ENCODE data around the gene NT5C. TPM values are rescaled to one million over a fixed set of nuclear protein-coding genes. Genes with fewer than 3 reads are reported as not detected.
"Not testable (repeated sequence)": the region's sequence is repeated elsewhere in the genome, so short reads cannot be mapped to it uniquely, and the experiment has no call there.

Gene NT5C
- total RNA-seq, 4 donors from 2014 or later = 30.2 to 60.0 (median 44.9) TPM

DNA sequence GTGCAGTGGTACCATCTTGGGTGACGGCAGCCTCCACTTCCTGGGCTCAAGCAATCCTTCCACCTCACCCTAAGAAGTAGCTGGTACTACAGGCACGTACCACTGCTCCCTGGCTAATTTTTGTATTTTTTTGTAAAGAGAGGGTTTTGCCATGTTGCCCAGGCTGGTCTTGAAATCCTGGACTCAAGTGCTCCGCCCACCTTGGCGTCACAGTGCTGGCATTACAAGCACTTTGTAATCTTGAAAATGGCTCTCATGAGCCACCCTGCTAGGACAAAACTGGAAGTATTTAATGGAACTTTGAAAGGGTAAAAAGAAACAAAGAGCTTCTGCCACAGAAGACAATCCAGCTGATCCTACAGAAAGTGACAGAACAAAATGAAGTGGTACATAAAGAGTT lies 42.0 kb upstream of the NT5C start:
- H3K27me3 ChIP-seq = no peaks in the 10 kb centered on the region
- H3K36me3 ChIP-seq = no peaks in the 10 kb centered on the region
- TF ChIP-seq POLR2A (IDR thresholded peaks at IDR 0.05) = no peak
- TF ChIP-seq, protein P1, sequence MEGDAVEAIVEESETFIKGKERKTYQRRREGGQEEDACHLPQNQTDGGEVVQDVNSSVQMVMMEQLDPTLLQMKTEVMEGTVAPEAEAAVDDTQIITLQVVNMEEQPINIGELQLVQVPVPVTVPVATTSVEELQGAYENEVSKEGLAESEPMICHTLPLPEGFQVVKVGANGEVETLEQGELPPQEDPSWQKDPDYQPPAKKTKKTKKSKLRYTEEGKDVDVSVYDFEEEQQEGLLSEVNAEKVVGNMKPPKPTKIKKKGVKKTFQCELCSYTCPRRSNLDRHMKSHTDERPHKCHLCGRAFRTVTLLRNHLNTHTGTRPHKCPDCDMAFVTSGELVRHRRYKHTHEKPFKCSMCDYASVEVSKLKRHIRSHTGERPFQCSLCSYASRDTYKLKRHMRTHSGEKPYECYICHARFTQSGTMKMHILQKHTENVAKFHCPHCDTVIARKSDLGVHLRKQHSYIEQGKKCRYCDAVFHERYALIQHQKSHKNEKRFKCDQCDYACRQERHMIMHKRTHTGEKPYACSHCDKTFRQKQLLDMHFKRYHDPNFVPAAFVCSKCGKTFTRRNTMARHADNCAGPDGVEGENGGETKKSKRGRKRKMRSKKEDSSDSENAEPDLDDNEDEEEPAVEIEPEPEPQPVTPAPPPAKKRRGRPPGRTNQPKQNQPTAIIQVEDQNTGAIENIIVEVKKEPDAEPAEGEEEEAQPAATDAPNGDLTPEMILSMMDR (IDR thresholded peaks at IDR 0.05) = no peak
- no peak overlapping the region for H3K4me3 ChIP-seq
- H3K4me1 ChIP-seq = no peaks in the 10 kb centered on the region
- intact Hi-C loops (cut with DNase I; ENCODE audit: low total_unique reads) = no loop called here
- H3K27ac ChIP-seq = no peak overlapping the region
- DNase-seq = no peak
- no peaks in the 10 kb centered on the region for H3K9me3 ChIP-seq

DNA sequence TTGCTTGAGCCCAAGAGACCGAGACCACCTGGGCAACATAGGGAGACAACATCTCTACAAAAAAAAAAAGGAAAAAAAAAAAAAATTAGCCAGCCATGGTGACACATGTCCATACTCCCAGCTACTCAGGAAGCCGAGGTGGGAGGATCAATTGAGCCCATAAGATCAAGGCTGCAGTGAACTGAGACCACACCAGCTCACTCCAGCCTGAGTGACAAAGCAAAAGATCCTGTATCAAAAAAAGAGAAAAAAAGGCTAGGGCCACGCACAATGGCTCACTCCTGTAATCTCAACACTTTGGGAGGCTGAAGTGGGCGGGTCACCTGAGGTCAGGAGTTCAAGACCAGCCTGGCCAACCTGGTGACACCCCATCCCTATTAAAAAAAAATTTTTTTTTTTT lies 37.5 kb upstream of the NT5C start:
- no peak overlapping the region for H3K27ac ChIP-seq
- no peak for DNase-seq
- H3K9me3 ChIP-seq = no peaks in the 10 kb centered on the region
- intact Hi-C loops (cut with DNase I; ENCODE audit: low total_unique reads) = no loop called here
- no peak overlapping the region for H3K4me3 ChIP-seq
- H3K4me1 ChIP-seq = no peaks in the 10 kb centered on the region
- TF ChIP-seq, protein P1 (IDR thresholded peaks at IDR 0.05) = no peak
- no peak for TF ChIP-seq POLR2A (IDR thresholded peaks at IDR 0.05)
- H3K27me3 ChIP-seq = no peaks in the 10 kb centered on the region
- H3K36me3 ChIP-seq = no peaks in the 10 kb centered on the region

DNA sequence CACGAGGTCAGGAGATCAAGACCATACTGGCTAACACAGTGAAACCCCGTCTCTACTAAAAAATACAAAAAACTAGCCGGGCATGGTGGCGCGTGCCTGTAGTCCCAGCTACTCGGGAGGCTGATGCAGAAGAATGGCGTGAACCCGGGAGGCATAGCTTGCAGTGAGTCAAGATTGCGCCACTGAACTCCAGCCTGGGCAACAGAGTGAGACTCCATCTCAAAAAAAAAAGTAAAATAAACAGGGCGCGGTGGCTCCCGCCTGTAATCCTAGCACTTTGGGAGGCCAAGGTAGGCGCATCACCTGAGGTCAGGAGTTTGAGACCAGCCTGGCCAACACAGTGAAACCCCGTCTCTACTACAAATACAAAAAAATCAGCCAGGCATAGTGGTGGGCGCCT lies 33.1 kb upstream of the NT5C start:
- H3K4me3 ChIP-seq; intact Hi-C loops (cut with DNase I; ENCODE audit: low total_unique reads); H3K27ac ChIP-seq; H3K27me3 ChIP-seq; H3K36me3 ChIP-seq; DNase-seq; H3K4me1 ChIP-seq; H3K9me3 ChIP-seq: not testable (repeated sequence)

DNA sequence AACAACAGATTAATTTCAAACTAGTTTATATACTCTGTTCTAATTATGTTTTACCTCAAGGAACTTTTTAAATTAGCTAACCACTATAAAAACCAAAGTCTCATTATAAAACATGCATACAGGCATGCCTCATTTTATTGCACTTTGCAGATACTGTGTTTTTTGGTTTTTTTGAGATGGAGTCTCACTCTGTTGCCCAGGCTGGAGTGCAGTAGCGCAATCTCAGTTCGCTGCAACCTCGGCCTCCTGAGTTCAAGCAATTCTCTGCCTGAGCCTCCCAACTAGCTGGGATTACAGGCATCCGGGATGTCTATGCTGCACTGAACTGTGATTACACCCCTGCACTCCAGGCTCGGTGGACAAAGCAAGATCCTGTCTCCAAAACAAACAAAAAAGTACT lies 31.5 kb upstream of the NT5C start:
- TF ChIP-seq POLR2A (IDR thresholded peaks at IDR 0.05) = no peak
- TF ChIP-seq, protein P1 (IDR thresholded peaks at IDR 0.05) = no peak
- DNase-seq = no peak
- no peak overlapping the region for H3K4me3 ChIP-seq
- H3K9me3 ChIP-seq = no peaks in the 10 kb centered on the region
- H3K27me3 ChIP-seq = no peaks in the 10 kb centered on the region
- intact Hi-C loops (cut with DNase I; ENCODE audit: low total_unique reads) = no loop called here
- H3K27ac ChIP-seq = no peak overlapping the region
- H3K36me3 ChIP-seq = no peaks in the 10 kb centered on the region
- no peaks in the 10 kb centered on the region for H3K4me1 ChIP-seq

DNA sequence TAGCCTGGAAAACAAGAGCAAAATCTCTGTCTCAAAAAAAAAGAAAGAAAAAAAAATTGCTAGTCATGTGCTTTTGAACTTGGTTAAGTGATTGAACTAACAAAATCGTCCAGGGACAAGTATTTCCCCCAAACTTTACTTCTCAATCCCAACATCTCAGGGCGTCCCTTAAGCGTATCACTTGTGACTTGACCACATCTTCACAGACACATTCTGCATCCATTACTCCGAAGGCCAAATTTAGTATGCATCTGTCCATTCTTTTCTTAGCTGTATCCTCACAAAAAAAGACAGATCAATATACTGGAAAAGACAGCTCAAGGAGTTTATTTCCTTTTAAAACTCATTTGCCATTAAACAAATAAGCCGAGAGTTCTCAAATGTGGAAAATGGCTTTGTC lies 28.7 kb upstream of the NT5C start:
- no peak overlapping the region for H3K27ac ChIP-seq
- intact Hi-C loops (cut with DNase I; ENCODE audit: low total_unique reads) = no loop called here
- no peak overlapping the region for H3K4me3 ChIP-seq
- no peaks in the 10 kb centered on the region for H3K36me3 ChIP-seq
- no peak for DNase-seq
- no peaks in the 10 kb centered on the region for H3K4me1 ChIP-seq
- no peaks in the 10 kb centered on the region for H3K9me3 ChIP-seq
- no peak for TF ChIP-seq POLR2A (IDR thresholded peaks at IDR 0.05)
- TF ChIP-seq, protein P1 (IDR thresholded peaks at IDR 0.05) = no peak
- H3K27me3 ChIP-seq = no peaks in the 10 kb centered on the region

Data from uterus (tissue), 4 donors.